Trophoblast cell (in vitro differentiated cells and primary cell): ENCODE data around the gene ARHGEF10L.

Source experiments
- DNase-seq, 2 donors: peaks; one replicate each; pipeline ENCODE4 v3.0.0-alpha.2; 2016
- H2AFZ ChIP-seq: 2 replicates; pipeline ENCODE4 v1.6.1; 2013; ENCODE audit warnings: low read length, moderate library complexity, mild to moderate bottlenecking; ENCODE audit not compliant: insufficient read depth, poor library complexity
- H2AK5ac ChIP-seq: 2 replicates; pipeline ENCODE4 v1.6.1; 2013; ENCODE audit warnings: mild to moderate bottlenecking, low read length
- H2BK120ac ChIP-seq: 2 replicates; pipeline ENCODE4 v1.6.1; 2013; ENCODE audit warnings: low read length, mild to moderate bottlenecking, moderate library complexity; ENCODE audit not compliant: insufficient read depth, poor library complexity
- H2BK12ac ChIP-seq: 2 replicates; pipeline ENCODE4 v1.6.1; 2013; ENCODE audit warnings: mild to moderate bottlenecking, low read length, moderate library complexity
- H2BK5ac ChIP-seq: 2 replicates; pipeline ENCODE4 v1.6.1; 2013; ENCODE audit warnings: low read length, low read depth, moderate library complexity, mild to moderate bottlenecking; ENCODE audit not compliant: poor library complexity
- H3K14ac ChIP-seq: 2 replicates; pipeline ENCODE4 v1.6.1; 2013; ENCODE audit warnings: mild to moderate bottlenecking, low read length
- H3K18ac ChIP-seq: 2 replicates; pipeline ENCODE4 v1.6.1; 2013; ENCODE audit warnings: mild to moderate bottlenecking, low read length
- H3K23ac ChIP-seq: 2 replicates; pipeline ENCODE4 v1.6.1; 2013; ENCODE audit warnings: low read length
- H3K27ac ChIP-seq: 2 replicates; pipeline ENCODE4 v1.5.1; 2013; ENCODE audit warnings: low read depth, mild to moderate bottlenecking, inconsistent platforms, low read length, moderate library complexity
- H3K27me3 ChIP-seq: 2 replicates; pipeline ENCODE4 v1.6.1; 2013; ENCODE audit warnings: inconsistent platforms, mild to moderate bottlenecking, low read length, moderate library complexity; ENCODE audit not compliant: insufficient read depth
- H3K36me3 ChIP-seq, 2 experiments: 1 replicate in 1 of 2; 2 replicates in 1 of 2; pipeline ENCODE4 v1.6.1; 2013; ENCODE audit warnings: low read length in 2 of 2, mild to moderate bottlenecking in 2 of 2, moderate library complexity in 1 of 2; ENCODE audit not compliant: insufficient read depth in 2 of 2, control insufficient read depth in 1 of 2
- H3K4ac ChIP-seq: 2 replicates; pipeline ENCODE4 v1.6.1; 2013; ENCODE audit warnings: low read depth, mild to moderate bottlenecking, low read length, moderate library complexity
- H3K4me1 ChIP-seq, 2 experiments: 1 replicate in 1 of 2; 2 replicates in 1 of 2; pipeline ENCODE4 v1.6.1; 2013; ENCODE audit warnings: low read length in 2 of 2, mild to moderate bottlenecking in 2 of 2, moderate library complexity in 1 of 2; ENCODE audit not compliant: insufficient read depth in 2 of 2, control insufficient read depth in 1 of 2
- H3K4me2 ChIP-seq: 2 replicates; pipeline ENCODE4 v1.6.1; 2013; ENCODE audit warnings: inconsistent platforms, mild to moderate bottlenecking, low read length, moderate library complexity
- H3K4me3 ChIP-seq: 2 replicates; pipeline ENCODE4 v1.5.1; 2013; ENCODE audit warnings: mild to moderate bottlenecking, low read depth, low read length, inconsistent platforms
- H3K79me1 ChIP-seq: one replicate; pipeline ENCODE4 v1.6.1; 2013; ENCODE audit warnings: low read length
- H3K79me2 ChIP-seq: 2 replicates; pipeline ENCODE4 v1.6.1; 2013; ENCODE audit warnings: low read length, mild to moderate bottlenecking; ENCODE audit not compliant: control insufficient read depth, insufficient read depth, poor library complexity
- H3K9ac ChIP-seq: 2 replicates; pipeline ENCODE4 v1.6.1; 2013; ENCODE audit warnings: mild to moderate bottlenecking, low read length
- H3K9me3 ChIP-seq: 2 replicates; pipeline ENCODE4 v1.6.1; 2013; ENCODE audit warnings: low read depth, mild to moderate bottlenecking, control low read depth, inconsistent platforms, low read length; ENCODE audit not compliant: insufficient read depth
- H4K12ac ChIP-seq: 2 replicates; pipeline ENCODE4 v1.6.1; 2013; ENCODE audit warnings: low read depth, mild to moderate bottlenecking, low read length, moderate library complexity
- H4K8ac ChIP-seq: 2 replicates; pipeline ENCODE4 v1.6.1; 2013; ENCODE audit warnings: low read depth, mild to moderate bottlenecking, low read length, moderate library complexity
- H4K91ac ChIP-seq: one replicate; pipeline ENCODE4 v1.6.1; 2013; ENCODE audit warnings: low read depth, mild to moderate bottlenecking, low read length, moderate library complexity
- WGBS: extraction: QIAGEN DNeasy Blood & Tissue Kit; methylation state at CpG from one replicate; pipeline ENCODE4 v1.1.7; 2013; ENCODE audit warnings: missing lambda C conversion rate; ENCODE audit not compliant: insufficient read length, insufficient coverage; ENCODE audit errors: extremely low coverage; 5-methylcytosine and 5-hydroxymethylcytosine counted together

Gene ARHGEF10L

DNA sequence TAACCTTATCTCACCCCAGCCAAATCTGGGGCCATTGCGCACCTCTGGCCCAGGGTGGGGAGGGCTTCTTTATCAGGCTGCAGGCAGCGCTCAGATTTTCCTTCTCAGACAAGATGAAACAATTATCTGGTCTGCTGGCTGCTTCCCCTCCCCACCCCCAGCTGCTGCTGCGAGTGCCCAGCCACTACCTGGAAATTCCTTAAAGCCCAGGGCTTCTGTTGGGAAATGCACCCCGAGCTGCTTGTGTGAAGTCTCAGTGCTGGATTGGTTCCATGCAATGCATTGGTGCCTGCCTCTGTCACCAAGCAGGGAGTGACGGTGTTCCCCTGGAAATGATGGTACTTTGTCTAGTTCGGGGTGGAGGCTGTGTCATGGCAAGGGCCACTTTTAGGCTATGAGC, 197.1 kb downstream of the ARHGEF10L start:
- H3K27me3 ChIP-seq = no peaks in the 10 kb centered on the region
- no peak overlapping the region for H4K8ac ChIP-seq
- H3K79me2 ChIP-seq = no peaks in the 10 kb centered on the region
- no peak overlapping the region for H3K23ac ChIP-seq
- no peaks in the 10 kb centered on the region for H3K36me3 ChIP-seq
- H3K4me1 ChIP-seq = no peaks in the 10 kb centered on the region
- no peaks in the 10 kb centered on the region for H3K79me1 ChIP-seq
- no CpG with 5 or more reads among the region's 6 CpGs for WGBS
- H3K9ac ChIP-seq = no peak overlapping the region
- no peak overlapping the region for H2AFZ ChIP-seq
- H3K9me3 ChIP-seq = peaks cover 2% of the 10 kb centered on the region
- H2BK5ac ChIP-seq = no peak overlapping the region
- no peak overlapping the region for H3K4me2 ChIP-seq
- no peak overlapping the region for H2BK120ac ChIP-seq
- H3K27ac ChIP-seq = no peak overlapping the region
- no peak overlapping the region for H3K18ac ChIP-seq
- no peak overlapping the region for H4K91ac ChIP-seq
- no peak overlapping the region for H3K4me3 ChIP-seq
- H2AK5ac ChIP-seq = no peak overlapping the region
- H3K14ac ChIP-seq = no peak overlapping the region
- no peak overlapping the region for H4K12ac ChIP-seq
- DNase-seq = no peak
- H2BK12ac ChIP-seq = no peak overlapping the region
- no peak overlapping the region for H3K4ac ChIP-seq

- Histone ChIP-seq H2AK5ac (no peak overlapping the region), H4K12ac (no peak overlapping the region), H3K18ac (no peak overlapping the region), H2BK5ac (no peak overlapping the region), H3K36me3 (no peaks in the 10 kb centered on the region), H3K9ac (no peak overlapping the region), H3K4ac (no peak overlapping the region), H3K79me1 (no peaks in the 10 kb centered on the region), H2AFZ (no peak overlapping the region), H2BK120ac (no peak overlapping the region), H3K4me1 (no peaks in the 10 kb centered on the region), H4K8ac (no peak overlapping the region), H3K14ac (no peak overlapping the region), H3K27ac (no peak overlapping the region), H3K4me3 (no peak overlapping the region), H4K91ac (no peak overlapping the region), H3K27me3 (no peaks in the 10 kb centered on the region), H3K23ac (no peak overlapping the region), H2BK12ac (no peak overlapping the region), H3K4me2 (no peak overlapping the region), H3K9me3 (peaks cover 2% of the 10 kb centered on the region), H3K79me2 (no peaks in the 10 kb centered on the region)
- no peak for DNase-seq
These were observed 199.6 kb downstream of the ARHGEF10L start for GRCh38 chr1:17739050-17739449.

DNA sequence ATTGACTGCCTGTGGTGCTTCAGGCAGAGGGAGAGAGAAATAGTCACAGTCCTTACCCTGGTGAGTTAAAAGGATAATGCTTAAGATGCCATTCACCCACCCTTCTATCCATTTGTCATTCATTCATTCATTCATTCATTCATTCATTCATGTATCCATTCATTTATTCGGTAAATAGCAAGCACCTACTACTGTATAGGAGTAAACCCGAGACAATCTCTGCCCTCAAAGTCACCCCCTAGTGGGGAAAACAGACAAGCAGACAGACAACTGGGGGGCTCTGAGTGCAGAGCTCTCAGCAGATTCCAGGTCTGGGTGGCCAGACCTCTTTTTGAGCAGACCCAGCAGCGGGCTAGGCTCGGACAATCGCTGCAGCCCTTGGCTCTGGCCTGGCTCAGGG, 201.6 kb downstream of the ARHGEF10L start:
- Histone ChIP-seq H3K79me1 (no peaks in the 10 kb centered on the region), H3K18ac (no peak overlapping the region), H4K91ac (no peak overlapping the region), H3K4ac (no peak overlapping the region), H2BK5ac (no peak overlapping the region), H3K14ac (no peak overlapping the region), H3K36me3 (no peaks in the 10 kb centered on the region), H3K27me3 (no peaks in the 10 kb centered on the region), H3K4me1 (no peaks in the 10 kb centered on the region), H3K23ac (no peak overlapping the region), H3K79me2 (no peaks in the 10 kb centered on the region), H3K4me3 (no peak overlapping the region), H2BK120ac (no peak overlapping the region), H4K12ac (no peak overlapping the region), H4K8ac (no peak overlapping the region), H2BK12ac (no peak overlapping the region), H3K9ac (no peak overlapping the region), H3K27ac (no peak overlapping the region), H2AK5ac (no peak overlapping the region), H3K9me3 (no peaks in the 10 kb centered on the region), H3K4me2 (no peak overlapping the region), H2AFZ (no peak overlapping the region)
- no CpG with 5 or more reads among the region's 5 CpGs for WGBS
- DNase-seq = no peak

GRCh38 chr1:17742583-17742982, 203.1 kb downstream of the ARHGEF10L start:
- Histone ChIP-seq H3K79me2 (no peaks in the 10 kb centered on the region), H3K36me3 (no peaks in the 10 kb centered on the region), H3K14ac (no peak overlapping the region), H3K18ac (no peak overlapping the region), H3K4me3 (no peak overlapping the region), H3K9ac (no peak overlapping the region), H3K23ac (no peak overlapping the region), H2BK120ac (no peak overlapping the region), H4K12ac (no peak overlapping the region), H2BK12ac (no peak overlapping the region), H4K91ac (no peak overlapping the region), H4K8ac (no peak overlapping the region), H3K27ac (no peak overlapping the region), H2BK5ac (no peak overlapping the region), H3K4me2 (no peak overlapping the region), H3K9me3 (no peaks in the 10 kb centered on the region), H2AFZ (no peak overlapping the region), H2AK5ac (no peak overlapping the region), H3K4me1 (no peaks in the 10 kb centered on the region), H3K27me3 (no peaks in the 10 kb centered on the region), H3K4ac (no peak overlapping the region), H3K79me1 (no peaks in the 10 kb centered on the region)
- no peak for DNase-seq
- no CpG with 5 or more reads among the region's 5 CpGs for WGBS
